T-helper 9 cell (primary cell): ENCODE data around the gene PRDM15.
"Not testable (repeated sequence)": the region's sequence is repeated elsewhere in the genome, so short reads cannot be mapped to it uniquely, and the experiment has no call there.

ENCODE experiments used
- DNase-seq: peaks from one replicate; pipeline ENCODE4 v3.0.0-alpha.2; 2020

The PRDM15 gene

DNA sequence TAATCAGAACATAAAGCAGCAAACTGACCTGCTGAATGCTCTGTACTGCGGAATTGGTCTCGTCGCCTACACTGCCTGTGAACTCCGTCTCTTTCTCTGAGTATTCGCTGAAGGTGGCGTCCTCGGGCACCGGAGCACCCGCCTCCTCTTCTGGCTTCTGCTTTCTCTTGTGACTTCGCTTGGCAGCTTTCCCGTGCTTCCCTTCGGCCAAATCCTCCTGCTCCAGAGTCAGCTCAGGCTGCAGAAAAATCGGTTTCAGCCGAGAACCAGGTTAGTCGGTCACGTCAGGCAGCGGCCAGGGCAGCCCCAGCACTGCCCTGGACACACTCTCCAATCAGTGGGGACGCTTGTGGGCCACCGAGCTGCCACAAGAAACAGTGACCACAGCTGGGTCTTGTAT lies 76.5 kb downstream of the PRDM15 start:
- no peak for DNase-seq

GRCh38 chr21:41802198-41802584 lies 77.0 kb downstream of the PRDM15 start:
- DNase-seq = no peak

DNA sequence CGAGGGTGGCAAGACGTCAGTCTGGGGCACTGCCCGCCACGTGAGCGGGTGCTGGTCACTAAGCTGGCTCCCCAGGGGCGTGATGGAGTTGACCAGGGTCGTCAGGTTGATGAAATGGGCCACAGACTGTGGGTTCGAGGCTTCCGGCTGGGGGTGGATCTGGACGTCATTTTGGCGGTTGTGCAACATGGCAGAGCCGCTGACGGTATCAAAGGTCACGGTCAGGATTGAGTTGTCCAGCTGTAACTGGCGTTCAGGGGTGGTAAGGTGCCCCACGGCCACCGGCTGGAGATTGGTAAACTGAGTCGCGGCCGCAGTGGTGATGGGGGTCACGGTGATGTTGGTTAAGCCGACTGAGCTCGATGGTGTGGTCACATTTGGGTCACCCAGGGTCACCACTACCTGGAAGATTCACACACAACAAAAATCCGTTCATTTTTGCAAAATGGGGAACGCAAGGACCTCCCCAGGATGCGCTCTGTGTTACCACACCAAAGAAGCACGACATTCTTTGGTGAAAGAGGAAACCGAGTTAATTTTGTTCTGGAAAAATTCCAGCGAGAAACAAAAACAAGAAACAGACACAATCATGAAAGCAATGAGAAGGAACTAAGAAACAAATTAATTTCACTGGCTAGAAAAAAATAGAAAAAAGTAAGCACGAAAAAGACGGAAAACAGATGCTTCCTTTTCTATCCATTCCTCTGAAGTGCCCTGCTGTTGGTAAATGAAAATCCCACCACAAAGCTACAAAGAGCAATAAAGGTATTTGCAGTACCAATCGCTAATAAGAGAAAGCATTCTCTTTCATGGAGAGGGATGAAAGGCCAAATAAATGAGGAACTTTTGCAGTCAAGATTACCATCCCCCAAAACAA lies 77.6 kb downstream of the PRDM15 start:
- DNase-seq = no peak

GRCh38 chr21:41800425-41801320 lies 78.5 kb downstream of the PRDM15 start:
- no peak for DNase-seq

DNA sequence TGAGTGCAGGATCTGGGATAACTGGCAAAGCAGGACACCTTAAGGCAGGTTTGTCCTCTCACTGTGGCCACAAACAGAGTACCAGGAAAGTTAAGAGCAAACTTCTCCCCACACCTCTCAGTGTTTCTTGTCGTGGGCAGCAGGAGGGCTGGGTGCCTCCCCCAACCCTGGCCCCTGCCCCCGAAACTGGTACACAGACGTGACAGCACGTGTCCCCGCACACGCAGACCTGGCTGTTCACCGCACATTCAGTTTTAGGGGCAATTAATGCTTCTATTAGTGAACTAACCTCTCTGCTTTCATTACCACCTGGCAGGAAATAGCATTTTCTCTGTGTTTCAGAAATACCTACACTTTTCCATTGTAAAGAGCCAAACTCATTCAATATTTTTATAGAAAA lies 79.4 kb downstream of the PRDM15 start:
- DNase-seq = no peak

DNA sequence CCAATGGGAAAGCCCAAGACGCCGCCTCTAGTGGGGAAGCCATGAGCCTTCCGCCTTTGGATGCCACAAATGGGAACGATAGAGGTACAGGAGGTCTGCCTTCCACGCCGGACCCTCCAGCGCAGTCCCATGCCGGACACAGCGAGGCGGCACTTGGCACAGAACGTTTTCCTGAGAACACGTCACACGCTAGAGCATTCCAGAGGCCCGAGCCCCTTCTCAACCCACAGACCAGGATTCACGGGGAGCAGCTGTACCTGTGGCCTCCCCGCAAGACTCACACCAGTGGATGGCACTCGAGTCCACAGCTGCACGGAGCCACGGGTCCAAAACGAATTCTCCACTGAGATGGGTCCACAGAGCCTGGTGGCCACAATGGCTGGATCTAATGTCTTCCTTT lies 80.8 kb downstream of the PRDM15 start:
- no peak for DNase-seq

DNA sequence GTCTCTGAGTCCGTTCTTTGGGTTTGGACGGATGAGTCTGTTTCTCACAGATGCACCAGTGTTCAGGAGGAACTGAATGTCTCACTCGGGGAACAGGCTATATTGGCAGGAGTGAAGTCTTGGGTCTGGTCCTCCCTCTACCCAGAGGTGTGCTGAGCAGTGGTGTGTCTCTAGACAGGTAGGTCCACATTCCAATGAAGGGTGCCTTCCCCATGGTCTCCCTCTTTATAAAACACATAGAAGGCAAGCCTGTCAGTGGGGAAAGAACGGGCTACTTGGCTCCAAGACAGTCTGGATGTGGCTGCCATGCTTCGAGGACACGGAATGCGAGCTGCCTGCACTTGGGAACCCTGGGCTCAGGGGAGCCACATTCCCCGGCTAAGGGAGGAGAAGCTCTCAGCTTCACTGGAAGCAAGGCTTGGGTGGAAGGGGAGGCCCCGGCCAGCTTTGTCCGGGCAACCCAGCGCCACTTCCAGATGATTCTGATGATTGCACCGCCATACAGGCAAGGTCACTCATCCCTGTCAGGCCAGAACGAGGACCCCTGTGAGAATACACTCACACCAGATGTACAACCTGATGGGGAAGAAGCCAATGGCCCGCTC lies 82.6 kb downstream of the PRDM15 start:
- DNase-seq = no peak

DNA sequence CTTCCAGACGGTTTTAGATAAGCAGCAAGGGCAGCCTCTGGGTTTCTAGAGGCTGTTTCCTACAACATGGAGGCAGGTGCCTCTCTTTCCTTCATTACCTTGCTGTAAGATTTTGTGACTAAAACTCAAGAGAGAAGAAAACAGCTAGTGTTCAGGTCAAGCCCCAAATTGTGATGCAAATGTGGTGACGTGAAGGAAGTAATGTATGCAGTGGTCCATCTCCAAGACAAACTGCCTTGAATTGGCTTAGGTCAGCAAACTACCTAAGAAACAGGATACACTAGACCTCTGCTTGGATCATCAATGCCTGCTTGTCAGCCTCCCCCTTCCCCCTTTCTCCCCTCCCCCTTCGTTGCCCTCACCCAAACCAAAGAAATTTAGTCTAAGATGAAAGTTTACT lies 83.4 kb downstream of the PRDM15 start:
- DNase-seq = no peak

- DNase-seq = no peak
Observed at GRCh38 chr21:41794600-41794999, 84.5 kb downstream of the PRDM15 start.

GRCh38 chr21:41792711-41793110 lies 86.4 kb downstream of the PRDM15 start:
- no peak for DNase-seq

- no peak for DNase-seq
Observed at GRCh38 chr21:41786509-41786987, 92.6 kb downstream of the PRDM15 start.

- DNase-seq = not testable (repeated sequence)
Observed at GRCh38 chr21:41785262-41785661, 93.9 kb downstream of the PRDM15 start.

DNA sequence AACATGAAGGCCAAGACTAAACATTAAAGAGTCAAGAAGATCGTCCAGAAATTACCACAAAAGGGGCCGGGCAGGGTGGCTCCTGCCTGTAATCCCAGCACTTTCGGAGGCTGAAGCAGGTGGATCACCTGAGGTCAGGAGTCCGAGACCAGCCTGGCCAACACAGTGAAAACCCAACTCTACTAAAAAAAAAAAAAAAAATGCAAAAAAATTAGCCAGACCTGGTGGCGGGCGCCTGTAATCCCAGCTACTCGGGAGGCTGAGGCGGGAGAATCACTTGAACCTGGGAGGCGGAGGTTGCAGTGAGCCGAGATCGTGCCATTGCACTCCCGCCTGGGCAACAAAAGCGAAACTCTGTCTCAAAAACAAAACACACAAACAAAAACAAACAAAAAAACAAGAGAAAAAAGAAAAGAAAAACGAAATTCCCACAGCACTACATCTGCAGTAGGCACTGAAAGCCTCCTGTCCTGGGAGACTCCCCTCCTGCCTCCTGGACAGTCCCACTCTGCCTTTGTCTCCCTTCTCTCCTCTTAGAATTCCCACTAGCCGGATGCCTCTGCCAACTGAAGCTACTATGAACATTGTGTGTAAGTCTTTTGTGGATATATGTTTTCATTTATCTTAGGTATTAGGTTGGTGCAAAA lies 94.6 kb downstream of the PRDM15 start:
- no peak for DNase-seq

DNA sequence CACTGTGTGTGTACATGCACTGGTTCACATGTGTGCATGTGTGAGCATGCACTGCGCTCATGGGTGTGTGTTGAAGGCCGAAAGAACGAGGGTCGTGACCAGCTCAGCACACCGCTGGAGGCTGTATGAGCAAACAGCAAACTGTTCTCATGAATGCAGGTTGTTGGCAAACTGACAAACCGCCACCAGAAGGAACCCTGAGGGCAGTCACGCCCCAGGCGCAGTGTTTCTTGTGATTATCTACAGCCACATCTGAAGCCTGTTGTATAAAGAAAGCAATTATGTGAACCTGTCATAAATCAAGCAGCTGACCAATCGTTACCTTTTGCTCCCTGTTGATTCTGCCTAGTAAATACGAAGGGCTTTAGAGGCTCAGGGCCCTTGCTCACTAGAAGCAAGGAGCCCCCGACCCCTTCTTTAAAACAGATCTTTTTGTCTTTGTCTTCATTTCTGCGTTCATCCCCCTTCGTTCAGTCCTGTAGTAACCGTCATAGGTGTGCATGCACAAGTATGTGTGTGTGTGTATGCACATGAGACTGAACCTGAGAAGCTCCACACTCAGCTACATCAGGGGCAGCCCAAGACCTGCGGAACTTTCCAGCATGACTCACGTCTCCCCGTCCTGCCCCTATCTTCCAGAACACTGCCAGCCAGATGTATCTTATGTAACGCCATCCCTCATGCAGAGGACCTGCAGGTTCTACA lies 95.5 kb downstream of the PRDM15 start:
- DNase-seq = no peak

DNA sequence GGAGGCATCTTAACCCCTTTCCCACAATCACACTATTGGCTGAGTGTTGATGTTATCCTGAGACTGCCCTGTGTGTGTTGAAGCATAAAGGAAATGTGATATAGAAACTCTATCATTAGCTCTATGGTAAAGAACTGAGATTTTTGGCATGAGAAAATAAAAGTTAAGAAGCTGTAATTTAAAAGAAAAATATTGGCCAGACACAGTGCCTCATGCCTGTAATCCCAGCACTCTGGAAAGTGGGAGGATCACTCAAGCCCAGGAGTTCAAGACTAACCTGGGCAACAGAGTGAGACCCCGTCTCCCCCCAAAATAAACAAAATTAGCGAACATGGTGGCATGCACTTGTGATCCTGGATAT lies 98.1 kb downstream of the PRDM15 start:
- DNase-seq = no peak

DNA sequence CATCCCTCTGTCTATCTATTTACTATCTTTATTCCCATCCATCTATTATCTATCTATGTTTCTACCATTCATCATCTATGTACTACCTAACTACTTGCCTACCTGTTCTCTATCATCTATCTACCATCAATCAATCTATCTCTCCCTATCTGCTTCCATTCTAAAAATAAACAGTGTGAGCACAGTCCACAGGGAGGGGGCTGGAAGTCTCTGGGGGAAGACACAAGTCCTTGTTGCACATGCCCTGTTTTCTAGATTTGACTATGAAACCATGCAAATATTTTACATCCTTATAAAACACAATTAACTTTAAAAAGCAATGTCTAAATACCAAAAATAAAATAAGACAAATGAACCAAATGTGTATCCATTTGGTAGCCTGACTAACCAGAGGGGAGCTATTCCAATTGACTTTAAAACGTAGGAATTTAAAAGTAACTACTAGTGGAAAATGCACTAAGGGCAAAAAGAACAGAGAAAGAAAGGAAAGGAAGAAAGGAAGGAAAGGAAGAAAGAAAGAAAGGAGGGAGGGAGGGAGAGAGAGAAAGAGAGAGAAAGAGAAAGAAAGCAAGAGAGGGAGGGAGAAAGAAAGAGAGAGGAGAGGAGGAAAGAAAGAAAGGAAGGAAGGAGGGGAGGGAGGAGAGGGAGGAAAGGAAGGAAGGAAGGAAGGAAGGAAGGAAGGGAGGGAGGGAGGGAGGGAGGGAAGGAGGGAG lies 98.7 kb downstream of the PRDM15 start:
- DNase-seq = no peak

- no peak for DNase-seq
Observed at GRCh38 chr21:41779659-41780058, 99.5 kb downstream of the PRDM15 start.

DNA sequence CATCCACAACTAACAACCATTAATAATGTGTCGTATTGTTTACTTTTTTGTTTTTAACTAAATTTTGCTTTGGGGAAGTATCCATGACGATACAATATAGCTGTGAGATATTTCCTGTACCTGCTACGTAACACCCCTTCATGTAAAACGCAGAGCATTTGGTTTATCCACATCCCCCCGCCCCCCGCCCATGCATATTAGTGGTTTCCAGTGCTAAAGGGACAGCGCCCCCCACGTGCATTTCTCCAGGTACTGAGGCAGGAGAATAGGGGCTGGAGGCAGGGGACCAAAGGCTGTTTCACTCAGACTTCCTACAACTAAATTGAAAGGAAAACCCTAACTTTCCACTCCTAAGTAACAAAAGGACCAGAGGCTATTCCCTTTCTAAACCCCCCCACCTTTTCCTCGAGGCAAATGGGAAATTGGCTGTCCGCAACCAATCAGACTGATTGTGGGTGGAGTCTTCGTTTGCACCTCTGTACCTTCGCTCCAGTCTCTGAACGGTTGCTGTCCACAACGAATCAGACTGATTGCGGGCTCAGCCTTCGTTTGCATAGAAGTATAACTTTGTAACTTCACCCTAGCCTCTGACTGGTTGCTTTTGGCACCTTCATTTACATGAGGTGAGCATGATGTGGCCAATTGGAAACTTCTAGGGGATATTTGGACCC lies 100.1 kb downstream of the PRDM15 start:
- no peak for DNase-seq

DNA sequence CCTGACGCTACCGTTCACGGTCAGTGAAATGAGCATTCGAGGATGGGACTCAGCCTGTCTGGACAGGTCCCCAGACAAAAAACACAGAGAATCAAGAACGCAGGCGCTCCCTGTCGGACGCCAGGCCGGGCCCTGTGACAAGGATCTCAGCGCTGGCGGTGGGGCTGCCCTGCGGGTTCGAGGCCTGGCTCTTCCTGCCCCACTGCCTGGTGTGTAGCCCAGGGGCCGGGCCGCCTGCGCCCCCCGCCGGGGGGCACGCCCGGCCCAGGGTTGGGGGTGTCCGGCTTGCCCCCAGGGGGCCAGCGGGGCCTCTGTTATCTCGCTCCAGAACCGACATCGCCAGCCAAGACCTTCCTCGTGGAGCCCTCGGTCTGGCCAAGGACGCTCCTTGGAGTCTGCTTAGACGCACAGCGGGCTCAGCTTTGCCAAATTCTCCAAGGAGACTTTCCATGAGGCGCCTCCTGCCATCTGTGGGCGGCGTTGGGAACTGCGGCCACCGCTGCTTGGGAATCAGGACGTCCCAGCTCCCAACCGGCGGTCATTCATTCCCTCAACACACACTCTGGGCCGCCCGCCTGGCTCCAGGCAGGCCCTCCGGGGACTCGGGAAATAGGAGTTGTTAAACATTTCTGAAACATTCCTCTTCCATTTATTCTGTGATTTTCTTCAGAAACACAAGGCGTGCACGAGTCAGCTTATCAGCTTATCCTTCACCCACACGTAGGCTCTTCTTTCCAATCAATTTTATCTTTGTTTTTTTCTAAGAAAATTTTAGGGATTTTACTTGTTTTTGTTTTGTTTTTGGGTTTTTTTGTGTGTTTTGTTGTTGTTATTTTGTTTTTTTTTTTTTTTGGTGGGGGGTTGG lies 101.0 kb downstream of the PRDM15 start:
- DNase-seq = no peak

DNA sequence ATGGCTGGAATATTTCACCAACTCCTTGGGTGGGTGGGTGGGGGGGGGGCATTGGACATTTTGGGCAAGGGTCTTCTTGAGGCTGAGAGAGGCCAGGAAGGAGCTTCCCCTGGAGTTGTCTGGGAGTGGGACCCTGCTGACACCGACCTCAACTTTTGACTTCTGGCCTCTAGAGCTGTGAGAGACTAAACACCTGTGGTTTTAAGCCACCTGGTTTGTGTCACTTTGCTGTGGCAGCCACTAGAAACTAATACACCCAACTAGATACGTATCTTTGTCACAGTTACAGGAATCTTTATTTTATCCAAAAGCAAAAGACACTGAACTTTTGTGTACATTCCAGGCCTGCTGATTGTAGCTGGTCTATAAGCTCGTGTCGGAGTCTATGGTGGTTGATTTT lies 102.4 kb downstream of the PRDM15 start:
- DNase-seq = no peak
